GM12872 (cell line): ENCODE results near the gene ARHGEF16.

Experiments
- TF ChIP-seq, protein P1 (sequence below): IDR thresholded peaks from 3 replicates; pipeline ENCODE4 v1.5.1; 2011; ENCODE audit warnings: low read depth, mild to moderate bottlenecking, low read length, moderate library complexity; ENCODE audit not compliant: insufficient read depth

Gene ARHGEF16

DNA sequence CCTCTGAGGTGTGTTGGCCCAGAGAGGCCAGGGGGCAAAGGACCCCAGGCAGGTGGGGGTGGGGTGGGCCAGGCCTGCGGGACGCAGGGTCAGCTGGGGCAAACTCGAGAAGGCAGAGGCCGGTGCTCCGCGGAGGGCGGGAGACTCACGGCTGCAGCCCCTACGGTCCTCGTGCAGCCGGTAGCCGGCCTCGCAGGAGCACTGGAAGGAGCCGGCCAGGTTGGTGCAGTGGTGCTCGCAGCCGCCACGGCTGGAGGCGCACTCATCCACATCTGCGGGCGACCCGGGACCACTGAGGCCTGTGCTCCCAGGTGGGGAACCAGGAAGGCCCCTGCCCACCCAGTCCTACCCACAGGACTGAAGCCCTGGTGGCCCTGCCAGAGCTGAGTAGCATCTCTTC is 55.3 kb downstream of the ARHGEF16 start:
- TF ChIP-seq, protein P1, sequence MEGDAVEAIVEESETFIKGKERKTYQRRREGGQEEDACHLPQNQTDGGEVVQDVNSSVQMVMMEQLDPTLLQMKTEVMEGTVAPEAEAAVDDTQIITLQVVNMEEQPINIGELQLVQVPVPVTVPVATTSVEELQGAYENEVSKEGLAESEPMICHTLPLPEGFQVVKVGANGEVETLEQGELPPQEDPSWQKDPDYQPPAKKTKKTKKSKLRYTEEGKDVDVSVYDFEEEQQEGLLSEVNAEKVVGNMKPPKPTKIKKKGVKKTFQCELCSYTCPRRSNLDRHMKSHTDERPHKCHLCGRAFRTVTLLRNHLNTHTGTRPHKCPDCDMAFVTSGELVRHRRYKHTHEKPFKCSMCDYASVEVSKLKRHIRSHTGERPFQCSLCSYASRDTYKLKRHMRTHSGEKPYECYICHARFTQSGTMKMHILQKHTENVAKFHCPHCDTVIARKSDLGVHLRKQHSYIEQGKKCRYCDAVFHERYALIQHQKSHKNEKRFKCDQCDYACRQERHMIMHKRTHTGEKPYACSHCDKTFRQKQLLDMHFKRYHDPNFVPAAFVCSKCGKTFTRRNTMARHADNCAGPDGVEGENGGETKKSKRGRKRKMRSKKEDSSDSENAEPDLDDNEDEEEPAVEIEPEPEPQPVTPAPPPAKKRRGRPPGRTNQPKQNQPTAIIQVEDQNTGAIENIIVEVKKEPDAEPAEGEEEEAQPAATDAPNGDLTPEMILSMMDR = no peak

GRCh38 chr1:3510136-3510955 is 55.9 kb downstream of the ARHGEF16 start:
- TF ChIP-seq, protein P1 = no peak

GRCh38 chr1:3510956-3511250 is 56.4 kb downstream of the ARHGEF16 start:
- TF ChIP-seq, protein P1 = no peak

DNA sequence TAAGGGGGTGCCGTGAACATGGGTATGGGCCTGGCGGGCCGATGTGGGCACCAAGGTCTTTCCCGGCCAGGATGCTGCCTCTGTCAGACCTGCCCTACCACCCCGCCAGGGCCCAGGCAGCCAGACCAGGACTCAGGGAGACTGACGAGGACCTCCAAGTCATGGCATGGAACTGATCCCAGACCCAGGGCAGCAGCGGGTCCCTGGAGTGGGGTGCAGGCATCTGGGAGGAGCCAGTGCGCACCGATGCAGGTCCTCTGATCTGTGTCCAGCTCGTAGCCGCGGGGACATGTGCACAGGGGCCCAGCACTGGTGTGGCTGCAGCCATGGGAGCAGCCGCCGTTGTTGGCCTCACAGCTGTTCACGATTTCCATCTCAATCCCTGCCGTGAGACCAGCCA is 56.8 kb downstream of the ARHGEF16 start:
- TF ChIP-seq, protein P1 = no peak

GRCh38 chr1:3511856-3512255 is 57.4 kb downstream of the ARHGEF16 start:
- TF ChIP-seq, protein P1 = no peak

- TF ChIP-seq, protein P1 = no peak
Observed at GRCh38 chr1:3514404-3514803, 59.9 kb downstream of the ARHGEF16 start.

- TF ChIP-seq, protein P1 = no peak
Observed at GRCh38 chr1:3515272-3515671, 60.8 kb downstream of the ARHGEF16 start.
